Middle frontal gyrus (tissue), 1 donor: ENCODE measurements around the gene RAPSN.

Experiments used
- DNase-seq: peaks from one replicate; pipeline ENCODE4 v3.0.0-alpha.2; 2015; ENCODE audit warnings: low spot score; ENCODE audit errors: extremely low spot score

The RAPSN gene

DNA sequence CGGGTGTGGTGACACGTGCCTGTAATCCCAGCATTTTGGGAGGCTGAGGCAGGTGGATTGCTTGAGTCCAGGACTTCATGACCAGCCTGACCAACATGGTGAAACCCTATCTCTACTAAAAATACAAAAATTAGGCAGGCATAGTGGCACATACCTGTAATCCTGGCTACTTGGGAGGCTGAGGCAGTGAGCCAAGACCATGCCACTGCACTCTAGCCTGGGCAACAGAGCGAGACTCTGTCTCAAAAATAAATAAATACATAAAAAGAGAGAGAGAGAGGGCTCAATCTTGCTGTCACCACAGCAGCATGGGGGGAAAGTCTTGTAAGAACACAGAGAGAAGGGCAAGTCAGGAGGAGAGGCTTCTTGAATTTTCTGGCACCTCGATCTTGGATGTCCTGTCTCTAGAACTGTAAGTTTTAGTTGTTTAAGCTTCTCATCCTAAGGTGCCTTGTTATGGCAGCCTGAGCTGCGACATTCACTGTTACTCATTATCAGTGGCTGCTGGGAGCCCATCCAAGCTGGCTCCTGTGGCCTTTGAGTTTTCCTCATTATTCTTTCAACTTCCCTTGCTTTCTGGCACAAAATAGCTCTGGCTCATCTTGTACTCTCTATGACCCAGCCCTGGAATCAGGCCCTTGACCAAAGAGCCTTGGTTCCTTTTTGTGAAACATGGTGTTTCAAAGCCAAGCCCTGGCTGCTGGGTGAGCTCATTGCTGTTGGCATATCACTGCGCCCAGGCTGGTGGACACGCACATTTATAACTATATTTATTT lies 14.7 kb downstream of the RAPSN start:
- no peak for DNase-seq

DNA sequence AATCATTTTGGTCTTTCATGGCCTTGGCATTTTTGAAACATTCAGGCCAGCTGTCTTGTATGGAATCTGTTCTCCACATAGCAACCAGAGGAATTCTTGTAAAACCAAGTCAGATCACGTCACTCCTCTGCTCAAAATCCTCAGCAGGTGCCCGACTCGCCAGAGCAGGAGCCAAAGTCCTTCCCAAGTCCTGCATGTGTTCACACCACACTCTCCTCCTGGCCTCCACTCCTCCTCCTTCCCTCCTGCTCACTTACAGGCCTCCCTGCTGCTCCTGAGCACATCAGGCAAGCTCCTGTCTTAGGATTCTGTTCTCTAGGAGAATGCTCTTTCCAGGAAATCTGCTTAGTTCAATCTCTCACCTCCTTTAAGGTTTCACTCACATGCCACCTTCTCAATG lies 15.8 kb downstream of the RAPSN start:
- no peak for DNase-seq

DNA sequence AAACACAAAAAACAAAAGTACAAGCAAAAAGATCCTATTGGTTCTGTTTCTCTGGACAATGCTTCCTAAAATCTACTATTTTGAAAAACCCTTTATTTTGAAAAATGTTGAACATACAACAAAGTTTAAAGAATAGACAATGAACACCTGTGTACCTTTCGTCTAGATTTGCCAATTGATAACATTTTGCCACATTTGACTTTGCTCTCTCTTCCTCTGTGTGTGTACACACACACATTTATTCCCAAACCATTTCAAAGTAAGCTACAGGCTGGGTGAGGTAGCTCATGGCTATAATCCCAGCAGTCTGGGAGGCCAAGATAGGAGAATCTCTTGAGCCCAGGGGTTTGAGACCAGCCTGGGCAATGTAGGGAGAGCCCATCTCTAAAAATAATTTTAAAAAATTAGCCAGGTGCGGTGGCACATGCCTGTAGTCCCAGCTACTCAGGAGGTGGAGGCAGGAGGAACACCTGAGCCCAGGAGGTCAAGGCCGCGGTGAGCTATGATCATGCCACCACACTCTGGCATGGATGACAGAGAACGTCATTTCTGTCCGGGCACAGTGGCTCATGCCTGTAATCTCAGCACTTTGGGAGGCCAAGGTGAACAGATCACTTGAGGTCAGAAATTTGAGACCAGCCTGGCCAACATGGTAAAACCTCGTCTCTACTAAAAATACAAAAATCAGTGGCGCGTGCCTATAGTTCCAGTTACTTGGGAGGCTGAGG lies 17.4 kb downstream of the RAPSN start:
- DNase-seq = no peak

DNA sequence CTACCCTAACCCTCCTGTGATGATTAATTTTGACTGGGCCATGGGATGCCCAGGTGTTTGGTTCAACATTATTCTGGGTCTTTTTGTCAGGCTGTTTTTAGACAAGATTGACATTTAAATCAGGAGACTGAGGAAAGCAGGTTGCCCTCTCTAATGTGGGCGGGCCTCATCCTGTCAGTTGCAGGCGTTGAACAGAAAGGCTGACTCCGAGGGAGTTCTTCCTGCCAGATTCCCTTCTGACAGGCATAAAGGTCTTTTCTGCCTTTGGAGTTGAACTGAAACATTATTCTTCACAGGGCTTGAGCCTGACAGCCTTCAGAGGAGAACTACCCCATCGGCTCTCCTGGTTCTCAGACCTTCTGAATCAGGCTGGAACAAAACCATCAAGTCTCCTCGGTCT lies 18.4 kb downstream of the RAPSN start:
- DNase-seq = no peak

DNA sequence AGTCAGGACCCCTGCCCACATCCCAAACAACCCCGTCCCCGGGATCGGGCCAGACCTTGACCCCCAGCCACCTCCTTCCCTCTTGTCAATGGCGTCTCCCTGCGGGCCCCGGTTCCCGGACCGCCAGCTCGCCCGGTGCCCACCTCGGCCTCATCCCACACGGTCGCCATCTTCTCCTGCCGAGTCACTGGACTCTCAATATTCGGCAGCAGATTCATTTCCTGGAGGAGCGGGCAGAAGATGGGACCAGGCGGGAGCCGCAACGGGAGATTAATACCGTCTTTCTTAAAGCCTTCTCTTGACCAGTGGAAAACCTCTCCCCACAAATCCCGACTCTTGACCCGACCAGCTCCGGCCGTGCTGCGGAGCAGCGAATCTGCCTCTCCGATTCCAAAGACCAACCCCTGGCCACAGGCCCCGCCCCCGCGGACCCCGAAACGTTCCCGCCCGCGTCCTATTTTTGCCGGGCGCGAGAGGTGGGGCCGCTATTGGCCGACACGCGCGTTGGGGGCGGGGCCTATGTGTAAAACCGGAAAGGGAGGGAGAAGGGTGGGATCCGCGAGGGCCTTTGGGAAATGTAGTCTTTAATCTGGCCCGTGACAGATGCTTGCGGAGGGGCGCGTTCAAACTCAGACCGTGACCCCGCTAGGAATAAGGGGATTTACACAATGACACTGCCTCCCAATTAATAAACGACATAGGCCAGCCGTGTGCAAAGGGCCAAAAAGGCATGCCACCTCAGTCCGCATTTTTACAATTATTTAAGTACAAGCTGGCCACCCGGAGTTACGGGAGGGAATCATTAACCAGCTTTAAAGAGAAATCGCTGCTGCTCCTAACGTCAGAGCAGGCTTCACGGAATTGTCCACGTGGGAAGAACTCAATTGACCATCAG lies 22.6 kb downstream of the RAPSN start, which contains the start of gene PSMC3:
Gene PSMC3 (minus strand): TSS at position 378 of the 895 bp plus-strand sequence. CDS start 160 bp downstream, at position 218.
- peak; percentile 96 for DNase-seq

DNA sequence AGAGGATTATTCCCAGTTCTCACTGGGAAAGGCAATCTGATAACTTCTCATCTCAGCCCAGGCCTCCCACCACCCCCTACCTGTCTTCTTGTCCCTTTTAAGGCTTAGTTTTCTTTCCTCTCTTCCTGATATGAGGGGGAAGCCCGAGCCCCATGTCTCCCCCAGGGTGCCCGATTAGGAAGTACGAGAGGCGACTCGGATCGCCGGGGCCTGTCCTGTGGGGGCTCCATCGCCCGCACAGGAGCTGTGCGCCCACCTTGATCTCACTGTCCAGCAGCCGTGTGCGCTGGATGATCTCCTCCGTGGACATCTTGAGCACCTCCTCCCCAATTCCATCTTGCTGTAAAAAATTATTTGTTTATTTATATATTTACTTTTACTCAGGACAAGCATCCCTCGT lies 23.3 kb downstream of the RAPSN start:
- DNase-seq = no peak

DNA sequence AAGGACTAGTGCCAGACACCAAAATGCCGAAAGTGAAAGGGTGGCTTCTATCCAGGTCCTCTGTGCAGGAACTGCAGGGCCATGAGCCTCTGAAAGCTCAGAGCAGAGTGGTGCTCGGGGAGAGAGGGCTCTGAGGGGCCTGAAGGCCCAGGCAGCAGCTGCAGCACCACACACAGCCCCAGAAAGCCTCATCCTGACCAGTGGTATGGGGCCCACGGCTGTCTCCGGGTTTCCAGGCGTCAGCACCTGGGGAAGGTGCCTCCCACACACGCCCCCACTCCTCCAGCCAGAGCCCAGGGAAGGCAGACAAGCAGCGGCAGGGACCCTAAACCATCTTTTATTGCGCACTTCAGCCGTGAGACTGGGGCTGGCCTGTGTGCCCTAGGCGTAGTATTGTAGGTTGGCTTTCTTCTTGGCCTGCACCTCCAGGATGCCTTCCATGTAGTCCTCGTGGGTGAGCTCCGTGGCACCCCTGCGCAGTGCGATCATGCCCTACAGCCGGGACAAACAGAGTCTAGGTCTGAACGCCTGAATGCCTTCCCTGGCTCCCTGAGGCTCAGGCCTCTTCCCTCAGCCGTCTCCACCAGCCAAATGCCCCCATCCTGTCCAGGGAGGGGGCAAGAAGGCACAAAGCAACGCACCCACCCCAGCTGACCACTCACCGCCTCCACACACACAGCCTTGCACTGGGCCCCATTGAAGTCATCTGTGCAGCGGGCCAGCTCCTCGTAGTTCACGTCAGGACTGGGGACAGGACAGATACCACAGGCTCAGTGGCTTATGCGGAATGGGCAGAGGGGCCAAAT lies 30.3 kb downstream of the RAPSN start:
- DNase-seq = no peak

DNA sequence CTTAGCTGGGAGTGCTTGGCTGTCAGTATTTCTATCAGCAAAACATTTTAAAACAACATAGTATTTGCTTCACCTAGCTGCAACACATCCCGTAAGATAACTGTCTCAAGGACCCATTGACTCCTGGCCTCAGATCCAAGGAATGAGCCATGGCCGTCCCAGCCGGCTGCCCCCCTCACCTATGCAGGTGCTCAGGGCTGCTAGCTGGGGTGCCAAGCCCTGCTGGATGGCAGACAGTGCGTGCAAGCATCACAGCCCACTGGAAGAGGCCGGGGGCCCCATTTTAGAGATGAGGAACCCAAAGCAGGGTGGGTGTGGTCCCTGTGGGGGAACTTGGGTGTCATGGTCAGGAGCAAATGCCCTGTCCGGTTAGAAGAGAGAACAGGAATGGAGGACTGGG lies 31.2 kb downstream of the RAPSN start:
- DNase-seq = no peak

DNA sequence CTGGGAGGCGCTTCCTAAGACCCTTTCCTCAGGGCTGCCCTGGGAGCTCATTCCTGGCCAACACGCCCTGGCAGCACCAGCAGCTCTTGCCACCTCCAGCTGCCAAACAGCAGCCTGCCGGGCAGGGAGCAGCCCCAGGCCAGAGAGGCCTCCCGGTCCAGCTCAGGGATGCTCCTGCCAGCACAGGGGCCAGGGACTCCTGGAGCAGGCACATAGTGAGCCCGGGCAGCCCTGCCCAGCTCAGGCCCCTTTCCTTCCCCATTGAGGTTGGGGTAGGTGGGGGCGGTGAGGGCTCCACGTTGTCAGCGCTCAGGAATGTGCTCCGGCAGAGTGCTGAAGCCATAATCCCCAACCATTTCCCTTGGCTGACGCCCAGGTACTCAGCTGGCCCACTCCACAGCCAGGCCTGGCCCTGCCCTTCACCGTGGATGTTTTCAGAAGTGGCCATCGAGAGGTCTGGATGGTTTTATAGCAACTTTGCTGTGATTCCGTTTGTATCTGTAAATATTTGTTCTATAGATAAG lies 32.9 kb downstream of the RAPSN start:
- DNase-seq = no peak

DNA sequence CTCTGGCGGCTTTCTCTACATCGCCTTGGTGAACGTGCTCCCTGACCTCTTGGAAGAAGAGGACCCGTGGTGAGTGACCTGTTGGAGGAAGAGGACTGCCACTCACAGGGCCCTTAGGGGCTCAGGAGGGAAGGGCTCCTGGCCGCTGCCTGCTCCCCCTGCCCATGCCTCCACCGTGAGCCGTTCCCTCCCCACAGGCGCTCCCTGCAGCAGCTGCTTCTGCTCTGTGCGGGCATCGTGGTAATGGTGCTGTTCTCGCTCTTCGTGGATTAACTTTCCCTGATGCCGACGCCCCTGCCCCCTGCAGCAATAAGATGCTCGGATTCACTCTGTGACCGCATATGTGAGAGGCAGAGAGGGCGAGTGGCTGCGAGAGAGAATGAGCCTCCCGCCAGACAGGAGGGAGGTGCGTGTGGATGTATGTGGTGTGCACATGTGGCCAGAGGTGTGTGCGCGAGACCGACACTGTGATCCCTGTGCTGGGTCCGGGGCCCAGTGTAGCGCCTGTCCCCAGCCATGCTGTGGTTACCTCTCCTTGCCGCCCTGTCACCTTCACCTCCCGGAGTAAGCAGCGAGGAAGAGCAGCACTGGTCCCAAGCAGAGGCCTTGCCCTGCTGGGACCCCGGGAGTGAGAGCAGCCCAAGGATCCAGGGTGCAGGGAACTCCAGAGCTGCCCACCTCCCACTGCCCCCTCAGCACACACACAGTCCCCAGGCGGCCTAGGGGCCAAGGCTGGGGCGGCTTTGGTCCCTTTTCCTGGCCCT lies 33.7 kb downstream of the RAPSN start:
- no peak for DNase-seq

DNA sequence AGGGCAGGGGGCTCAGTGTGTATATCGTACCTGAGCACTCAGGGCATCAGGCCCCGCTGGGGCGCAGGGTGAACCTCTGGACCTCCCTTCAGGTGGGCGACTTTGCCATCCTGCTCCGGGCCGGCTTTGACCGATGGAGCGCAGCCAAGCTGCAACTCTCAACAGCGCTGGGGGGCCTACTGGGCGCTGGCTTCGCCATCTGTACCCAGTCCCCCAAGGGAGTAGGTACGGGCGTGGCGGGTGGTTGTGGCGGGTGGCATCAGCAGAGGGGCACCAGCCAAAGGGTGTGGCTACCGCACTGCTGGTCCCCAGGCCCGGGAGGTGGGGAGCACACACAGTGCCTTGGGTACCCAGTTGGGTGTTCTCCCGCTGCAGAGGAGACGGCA lies 34.3 kb downstream of the RAPSN start:
- no peak for DNase-seq

DNA sequence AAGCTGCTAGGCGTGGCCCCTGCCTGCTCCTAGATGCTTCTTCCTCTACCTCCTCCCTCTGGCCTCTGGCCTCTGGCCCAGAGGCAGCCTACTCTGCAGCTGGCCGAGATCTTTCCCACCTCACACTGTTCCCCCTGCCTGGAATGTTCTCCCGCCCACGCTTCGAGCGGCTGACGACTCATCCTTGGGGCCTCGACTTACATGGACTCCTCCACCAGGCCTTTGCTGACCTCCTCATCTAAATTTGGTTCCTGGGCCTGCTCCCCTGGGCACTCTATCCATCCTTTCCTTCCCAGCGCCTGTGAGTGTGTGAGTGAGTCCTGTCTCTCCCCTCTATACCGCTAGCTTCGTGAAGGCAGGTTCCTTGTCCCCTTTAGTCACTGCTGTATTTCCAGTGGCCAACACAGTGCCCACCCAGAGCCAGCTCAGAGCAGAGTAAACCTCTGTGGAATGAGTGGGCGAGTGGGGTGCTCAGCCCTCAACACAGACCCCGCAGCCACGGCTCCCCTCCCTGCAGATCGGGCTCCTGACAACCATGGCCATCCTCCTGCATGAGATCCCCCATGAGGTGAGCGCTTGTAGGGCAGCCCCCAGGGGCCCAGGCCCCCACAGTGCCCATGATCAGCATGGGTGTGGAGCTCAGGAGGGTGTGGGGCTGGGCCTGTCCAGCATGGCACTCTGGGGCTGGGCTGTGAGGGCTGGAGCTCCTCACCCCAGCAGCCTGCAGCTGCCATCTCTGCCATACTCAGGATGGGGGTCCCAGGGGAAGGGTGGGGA lies 34.8 kb downstream of the RAPSN start:
- DNase-seq = no peak

DNA sequence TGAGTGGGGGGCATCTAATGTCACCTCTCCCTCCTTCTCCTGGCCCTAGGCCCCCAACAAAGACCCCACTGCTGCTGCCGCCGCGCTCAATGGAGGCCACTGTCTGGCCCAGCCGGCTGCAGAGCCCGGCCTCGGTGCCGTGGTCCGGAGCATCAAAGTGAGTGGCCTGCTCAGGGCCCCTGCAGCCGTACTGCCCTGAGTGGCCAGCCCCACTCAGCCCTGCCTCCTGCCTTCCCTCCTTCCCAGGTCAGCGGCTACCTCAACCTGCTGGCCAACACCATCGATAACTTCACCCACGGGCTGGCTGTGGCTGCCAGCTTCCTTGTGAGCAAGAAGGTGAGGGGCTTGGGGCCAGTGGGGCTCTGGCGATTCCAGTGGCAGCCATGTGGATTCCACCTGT lies 35.6 kb downstream of the RAPSN start:
- DNase-seq = no peak

DNA sequence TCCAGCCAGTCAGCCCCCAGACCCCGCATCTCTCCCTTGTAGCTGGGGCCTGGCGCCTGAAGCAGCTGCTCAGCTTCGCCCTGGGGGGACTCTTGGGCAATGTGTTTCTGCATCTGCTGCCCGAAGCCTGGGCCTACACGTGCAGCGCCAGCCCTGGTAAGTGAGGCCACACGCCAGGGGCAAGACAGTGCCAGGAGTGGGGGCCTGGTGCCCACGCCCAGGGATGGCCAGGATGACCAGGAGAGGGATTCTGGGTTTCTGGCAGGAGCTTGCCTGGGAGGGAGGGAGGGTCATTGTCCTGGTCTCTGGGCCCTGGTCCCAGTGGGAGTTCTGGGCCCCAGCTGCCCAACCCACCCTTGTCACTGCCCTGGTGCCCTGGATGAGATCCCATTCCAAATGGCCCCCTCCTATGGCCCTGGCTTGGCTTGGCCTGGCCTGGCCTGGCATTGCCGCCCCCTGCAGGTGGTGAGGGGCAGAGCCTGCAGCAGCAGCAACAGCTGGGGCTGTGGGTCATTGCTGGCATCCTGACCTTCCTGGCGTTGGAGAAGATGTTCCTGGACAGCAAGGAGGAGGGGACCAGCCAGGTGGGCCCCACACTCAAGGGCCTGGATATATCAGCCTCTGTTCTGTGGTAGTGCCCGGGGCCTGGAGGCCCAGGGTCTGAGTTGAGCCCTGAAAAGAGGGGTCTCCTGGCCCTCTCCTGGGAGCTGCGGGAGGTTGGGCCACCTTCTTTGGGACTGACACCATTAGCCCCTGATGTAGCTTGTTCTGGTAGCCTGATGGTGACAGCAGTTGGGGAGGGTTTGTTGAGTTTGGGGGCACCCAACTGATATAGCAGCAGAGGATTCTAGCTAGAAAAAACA lies 36.8 kb downstream of the RAPSN start:
- DNase-seq = no peak

DNA sequence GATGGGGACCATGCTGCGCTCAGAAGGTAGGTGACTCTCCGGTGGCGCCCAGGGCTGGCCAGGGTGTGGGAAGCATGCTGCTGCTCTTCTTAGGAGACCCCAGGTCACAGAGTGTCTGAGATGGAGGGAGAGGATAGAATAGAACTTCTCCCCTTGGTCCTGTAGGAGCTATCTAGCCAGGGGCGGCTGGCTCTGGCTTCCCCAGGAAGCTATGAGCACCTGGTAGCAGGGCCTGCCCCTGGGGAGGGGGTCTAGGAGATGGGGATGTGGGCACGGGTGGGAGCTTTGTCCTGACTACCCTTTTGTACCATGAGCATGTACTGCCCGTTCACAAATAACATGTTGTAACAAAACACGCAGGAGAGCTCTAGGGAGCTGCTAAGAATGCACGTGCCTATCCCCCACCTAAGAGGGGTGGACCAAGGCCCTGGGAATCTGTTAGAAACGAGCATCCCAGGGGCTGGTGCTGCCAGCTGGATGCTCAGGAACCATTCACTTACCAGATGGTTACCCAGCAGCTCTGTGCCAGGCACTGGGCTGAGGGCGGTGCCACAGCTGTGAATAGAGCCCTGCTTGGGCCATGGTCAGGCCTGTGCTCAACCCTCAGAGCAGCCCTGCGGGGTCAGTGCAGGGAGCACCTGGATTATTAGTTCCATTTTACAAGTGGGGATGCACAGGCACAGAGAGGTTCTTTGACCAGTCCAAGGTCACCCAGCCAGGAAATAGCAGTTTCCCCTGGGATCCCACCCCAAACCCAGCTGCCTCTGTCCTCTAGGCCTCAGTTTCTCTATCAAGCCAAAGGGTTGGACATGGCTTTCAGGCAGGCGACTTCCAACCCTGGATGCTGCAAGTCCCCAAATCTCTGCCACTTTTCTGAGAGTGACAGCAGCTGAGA lies 38.3 kb downstream of the RAPSN start:
- DNase-seq = no peak

DNA sequence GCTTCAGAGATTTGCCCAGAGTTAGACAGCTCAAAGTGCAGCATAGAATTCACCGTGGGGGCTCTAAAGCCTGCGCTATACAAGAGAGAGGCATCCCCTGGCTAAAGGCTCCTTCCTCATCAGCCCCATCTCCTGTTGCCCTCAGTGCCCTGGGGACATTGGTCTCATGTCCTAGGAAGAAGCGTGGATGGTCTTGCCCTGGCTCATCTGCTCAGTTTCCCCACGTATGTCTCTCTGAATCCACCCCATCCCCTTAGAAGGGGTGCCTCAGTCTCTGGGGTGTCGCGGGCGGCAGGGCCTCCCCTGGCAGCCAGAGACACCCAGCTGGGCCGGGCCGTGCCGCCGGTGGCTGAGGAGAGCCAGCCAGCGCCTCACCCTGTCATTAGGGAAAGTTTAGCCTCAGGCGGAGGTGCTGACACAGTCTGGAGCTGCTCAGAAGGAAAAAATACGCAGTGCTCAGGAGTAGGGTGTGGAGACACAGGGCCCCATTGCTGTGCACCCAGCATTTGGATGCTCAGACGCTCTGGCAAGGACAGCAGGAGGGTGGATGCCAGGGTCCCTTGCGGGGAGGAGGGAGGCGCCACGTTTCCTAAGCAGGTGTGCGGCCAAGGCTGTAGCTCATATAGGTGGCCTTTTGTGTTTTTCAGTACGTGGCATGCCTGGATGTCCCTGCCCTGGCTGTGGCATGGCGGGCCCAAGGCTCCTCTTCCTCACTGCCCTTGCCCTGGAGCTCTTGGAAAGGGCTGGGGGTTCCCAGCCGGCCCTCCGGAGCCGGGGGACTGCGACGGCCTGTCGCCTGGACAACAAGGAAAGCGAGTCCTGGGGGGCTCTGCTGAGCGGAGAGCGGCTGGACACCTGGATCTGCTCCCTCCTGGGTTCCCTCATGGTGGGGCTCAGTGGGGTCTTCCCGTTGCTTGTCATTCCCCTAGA lies 39.2 kb downstream of the RAPSN start:
- no peak for DNase-seq
